ENCODE measurements around the gene LGALSL.
"Not testable (repeated sequence)": the region's sequence is repeated elsewhere in the genome, so short reads cannot be mapped to it uniquely, and the experiment has no call there.

Gene LGALSL

GRCh38 chr2:64442801-64443429 is 11.0 kb upstream of the LGALSL start:
- DNase-seq (ENCODE audit: low read depth, low spot score) = no peak

DNA sequence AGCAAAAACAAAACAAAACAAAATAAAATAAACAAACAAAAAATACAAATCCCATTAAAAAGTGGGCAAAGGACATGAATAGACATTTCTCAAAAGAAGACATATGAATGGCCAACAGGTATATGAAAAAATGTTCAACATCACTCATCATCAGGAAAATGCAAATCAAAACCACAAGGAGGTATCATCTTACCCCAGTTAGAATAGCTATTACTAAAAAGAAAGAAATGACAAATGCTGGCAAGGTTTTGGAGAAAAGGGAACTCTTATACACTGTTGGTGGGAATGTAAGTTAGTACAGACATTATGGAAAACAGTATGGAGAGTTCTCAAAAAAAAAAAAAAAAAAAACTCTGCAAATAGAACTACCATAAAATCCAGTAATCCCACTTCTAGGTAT is 8.0 kb upstream of the LGALSL start:
- not testable (repeated sequence) for DNase-seq (ENCODE audit: low read depth, low spot score)

DNA sequence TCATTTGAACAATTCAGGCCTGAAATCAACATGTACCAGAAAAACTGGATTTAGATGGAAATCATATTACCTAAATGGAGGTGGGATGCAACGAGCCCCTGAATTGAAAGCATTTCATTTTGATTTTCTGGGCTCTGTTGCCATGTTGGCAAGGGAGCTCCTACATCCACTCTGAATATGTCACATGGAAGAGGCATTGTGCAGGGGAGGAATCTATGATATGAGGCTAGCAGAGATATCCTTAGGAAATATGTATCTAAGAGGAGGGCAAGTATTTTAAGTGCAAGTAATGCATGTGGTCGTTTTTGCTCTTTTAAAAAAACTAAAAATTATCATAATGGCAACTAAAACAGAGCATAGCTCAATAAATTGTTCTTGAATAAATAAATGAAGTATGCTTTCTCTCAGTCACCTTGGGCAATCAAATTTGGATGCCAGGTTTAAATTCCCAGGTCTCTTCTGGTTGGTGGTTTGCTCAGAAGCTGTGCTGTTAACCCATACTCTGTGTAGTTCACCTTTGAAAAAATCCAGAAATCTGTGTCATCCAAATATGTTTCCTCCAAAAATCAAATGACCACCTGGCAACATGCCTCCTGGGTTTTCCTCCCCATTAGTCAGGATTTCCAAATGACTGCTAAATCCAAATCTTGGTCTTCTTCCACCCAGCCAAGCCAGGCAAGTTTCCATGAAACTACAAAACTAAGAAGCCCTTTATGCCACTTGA is 6.5 kb upstream of the LGALSL start:
- no peak for DNase-seq (ENCODE audit: low read depth, low spot score)

GRCh38 chr2:64448041-64448426 is 5.9 kb upstream of the LGALSL start:
- DNase-seq (ENCODE audit: low read depth, low spot score) = no peak

- DNase-seq (ENCODE audit: low read depth, low spot score) = no peak
Measured at GRCh38 chr2:64451051-64451450, 2.9 kb upstream of the LGALSL start.

DNA sequence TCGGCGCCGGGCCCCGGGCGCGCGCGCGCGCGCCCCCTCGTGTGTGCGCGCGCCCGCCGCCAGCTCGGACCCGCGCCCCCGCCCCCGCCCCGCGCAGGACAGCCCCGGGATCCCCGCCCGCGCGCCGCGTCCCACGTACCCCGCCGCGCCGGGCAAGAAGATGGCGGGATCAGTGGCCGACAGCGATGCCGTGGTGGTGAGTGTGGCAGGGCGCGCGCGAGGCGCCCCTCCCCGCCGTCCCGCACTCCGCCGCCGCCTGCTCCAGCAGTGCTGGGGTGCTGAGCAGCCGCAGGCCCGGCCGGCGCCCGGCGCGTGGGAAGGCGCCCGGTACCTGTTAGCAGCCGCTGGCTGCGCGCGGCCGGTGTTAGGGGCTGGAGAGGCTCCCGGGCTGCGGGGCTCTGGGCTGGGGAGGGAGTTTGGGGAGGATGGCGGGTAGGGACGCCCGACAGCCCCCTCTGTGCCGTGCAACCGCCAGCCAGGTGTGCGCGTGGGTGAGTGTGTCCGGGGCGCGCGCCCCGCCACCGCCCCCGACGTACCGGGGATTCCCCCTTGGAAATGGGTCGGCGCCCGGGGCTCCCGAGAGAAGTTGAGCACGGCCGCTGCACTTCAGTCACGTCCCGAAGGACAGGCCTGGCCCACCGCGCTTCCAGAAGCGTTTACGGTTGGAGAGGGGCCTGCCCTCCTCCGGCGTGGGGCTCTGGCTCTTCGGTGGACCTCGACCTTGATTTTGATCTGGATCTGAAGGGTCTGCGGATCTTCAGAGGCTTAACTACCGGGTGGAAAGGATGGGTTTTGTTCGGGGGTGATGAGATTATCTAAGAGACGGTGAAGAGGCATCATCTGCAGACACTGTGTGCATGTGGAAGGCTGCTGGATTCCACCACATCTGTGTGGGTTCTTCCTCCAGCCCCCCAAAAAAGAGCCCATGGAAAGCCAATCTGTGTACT is 697 bp downstream of the LGALSL start:
- no peak for DNase-seq (ENCODE audit: low read depth, low spot score)

GRCh38 chr2:64455545-64455944 is 1.6 kb downstream of the LGALSL start:
- DNase-seq (ENCODE audit: low read depth, low spot score) = no peak

- DNase-seq (ENCODE audit: low read depth, low spot score) = no peak
Measured at GRCh38 chr2:64456293-64456692, 2.3 kb downstream of the LGALSL start.

GRCh38 chr2:64457524-64457923 is 3.6 kb downstream of the LGALSL start:
- no peak for DNase-seq (ENCODE audit: low read depth, low spot score)

DNA sequence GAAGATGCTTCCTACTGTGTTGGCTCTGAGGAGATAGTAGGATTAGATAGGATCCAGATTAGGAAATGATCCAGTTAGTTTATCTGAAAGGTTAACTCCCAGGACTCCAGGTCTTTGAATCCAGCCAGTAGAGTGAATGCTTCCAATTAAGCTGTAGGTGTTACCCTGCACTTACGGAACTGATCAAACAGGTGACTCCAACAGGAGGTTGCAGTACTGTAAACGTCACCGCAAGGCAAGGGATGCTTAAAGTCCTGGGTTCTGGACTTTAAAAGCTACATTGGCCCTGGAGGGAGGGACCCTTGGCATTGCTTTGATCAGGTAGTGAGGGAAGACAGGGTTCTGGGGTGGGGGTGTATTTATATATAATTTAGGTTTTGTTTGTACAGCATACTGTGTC is 5.6 kb downstream of the LGALSL start:
- DNase-seq (ENCODE audit: low read depth, low spot score) = no peak

DNA sequence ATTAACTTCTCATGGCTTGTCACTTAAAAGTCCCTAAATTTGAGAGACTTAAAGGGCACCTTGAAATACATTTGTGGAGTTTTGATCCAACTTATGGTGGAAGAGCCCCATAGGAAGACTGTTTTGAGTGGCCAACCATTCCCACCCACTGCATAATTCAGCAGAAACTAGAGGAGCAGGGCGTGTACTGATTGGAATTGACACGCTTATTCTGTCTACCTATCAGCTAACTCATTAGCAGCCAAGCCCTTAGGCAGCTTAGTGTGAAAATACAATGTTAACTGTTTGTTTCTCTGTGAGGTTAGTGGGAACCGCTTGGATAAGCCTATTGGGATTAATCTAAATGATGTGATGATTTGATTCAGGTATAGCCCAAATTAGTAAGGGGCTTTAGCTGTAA is 6.4 kb downstream of the LGALSL start:
- no peak for DNase-seq (ENCODE audit: low read depth, low spot score)

DNA sequence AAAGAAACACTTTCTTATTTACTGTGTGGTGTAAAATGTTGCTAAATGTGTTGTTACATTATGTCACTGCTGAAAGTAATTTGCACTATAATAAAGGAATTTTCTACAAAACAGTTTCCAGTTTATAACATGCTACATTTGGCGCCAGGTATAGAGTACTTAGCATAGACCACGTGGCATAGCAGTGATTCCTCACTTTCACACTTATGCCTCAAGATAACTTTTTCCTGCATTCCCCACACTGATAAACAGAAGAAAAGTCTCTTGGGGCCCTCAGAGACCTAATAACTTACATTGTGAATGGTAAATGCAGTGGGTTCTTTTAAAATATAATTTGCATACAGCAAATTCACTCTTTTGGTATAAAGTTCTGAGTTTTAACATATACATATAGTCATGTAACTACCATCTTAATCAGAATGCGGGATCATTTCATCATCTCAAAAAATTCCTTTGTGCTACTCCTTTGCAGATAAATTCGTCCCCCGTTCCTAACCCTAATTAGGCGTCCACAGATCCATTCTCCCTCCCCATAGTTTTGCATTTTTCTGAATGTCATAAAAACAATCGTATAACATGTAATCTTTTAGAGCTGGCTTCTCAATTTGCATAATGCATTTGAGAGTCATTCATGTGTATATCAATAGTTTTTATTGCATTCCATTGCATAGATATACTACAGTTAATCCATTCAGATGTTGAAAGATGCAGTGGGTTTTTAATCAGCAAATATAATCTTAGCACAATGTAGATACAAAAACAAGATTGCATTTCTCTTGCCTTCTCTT is 7.5 kb downstream of the LGALSL start:
- no peak for DNase-seq (ENCODE audit: low read depth, low spot score)

DNA sequence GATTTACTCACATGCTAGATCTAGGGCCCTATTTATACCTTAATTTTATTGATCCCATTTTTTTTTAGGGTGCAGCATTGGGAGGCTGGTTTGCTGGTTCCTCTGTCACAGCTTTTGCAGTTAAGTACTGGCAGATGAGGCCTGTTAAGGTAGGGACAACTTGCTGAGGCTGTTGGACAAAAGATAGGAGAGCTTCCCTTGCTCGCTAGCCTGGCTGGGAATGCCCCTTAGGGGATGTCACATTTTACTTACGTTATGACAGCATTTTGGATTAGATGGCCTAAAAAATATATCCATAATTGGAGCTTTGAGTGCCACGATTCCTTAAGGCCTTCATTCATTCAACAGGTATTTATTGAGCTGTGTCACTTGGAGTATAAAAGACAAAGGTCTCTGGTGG is 8.2 kb downstream of the LGALSL start:
- DNase-seq (ENCODE audit: low read depth, low spot score) = no peak

DNA sequence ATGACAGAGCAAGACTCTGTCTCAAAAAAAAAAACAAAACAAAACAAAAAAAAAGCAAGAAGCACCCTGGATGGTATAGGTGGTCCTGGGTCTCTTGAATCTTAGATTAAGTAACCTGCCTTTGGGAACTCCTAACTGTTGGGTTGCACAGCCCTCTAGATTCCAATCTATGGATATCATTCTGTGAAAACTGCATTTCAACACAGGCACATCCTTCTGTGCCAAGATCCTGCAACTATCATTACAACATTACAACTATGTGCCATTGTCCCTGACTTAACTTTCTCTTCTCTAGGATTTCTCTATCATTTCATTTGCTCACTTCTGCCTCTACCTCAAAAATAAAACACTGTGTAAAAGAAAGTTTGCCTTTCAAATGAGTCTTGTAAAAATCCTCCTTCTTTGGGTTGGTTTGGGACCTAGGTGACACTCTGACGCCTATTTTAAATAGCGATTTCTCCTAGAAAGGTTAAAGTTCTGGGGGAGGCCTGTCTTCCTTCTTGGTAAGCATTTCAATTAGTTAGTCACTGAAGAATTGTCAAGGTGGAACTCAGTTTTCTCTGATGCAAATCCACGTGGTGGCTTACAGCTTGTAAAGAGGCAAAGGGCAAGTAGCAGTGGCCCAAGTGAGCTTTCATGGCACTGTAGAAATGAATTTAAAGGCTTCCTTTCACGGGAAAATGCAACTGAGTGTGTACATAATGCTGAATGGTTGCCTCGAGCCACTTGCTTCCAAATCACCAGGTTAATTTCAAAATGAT is 9.2 kb downstream of the LGALSL start:
- no peak for DNase-seq (ENCODE audit: low read depth, low spot score)

DNA sequence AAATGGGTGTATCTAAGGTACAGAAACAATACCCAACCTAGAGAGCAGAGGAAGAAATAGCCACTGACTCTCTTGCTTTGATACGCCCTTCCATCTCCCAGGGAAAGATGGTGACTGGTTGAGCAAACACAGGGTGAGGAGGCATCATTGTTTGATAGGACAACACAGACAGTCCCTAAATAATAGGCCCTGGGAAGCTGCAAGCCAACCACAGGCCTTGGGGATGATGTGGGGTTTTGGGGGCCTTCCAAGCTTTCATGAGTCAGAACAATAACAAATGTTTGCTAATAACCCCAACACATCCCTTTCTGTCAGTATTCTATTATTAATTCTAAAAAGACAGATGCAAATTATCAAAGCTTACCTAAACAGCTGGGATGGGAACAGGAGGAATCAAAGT is 9.8 kb downstream of the LGALSL start:
- DNase-seq (ENCODE audit: low read depth, low spot score) = no peak

GRCh38 chr2:64466478-64467085 is 12.6 kb downstream of the LGALSL start:
- no peak for DNase-seq (ENCODE audit: low read depth, low spot score)

- no peak for DNase-seq (ENCODE audit: low read depth, low spot score)
Measured at GRCh38 chr2:64467096-64467843, 13.3 kb downstream of the LGALSL start.

- DNase-seq (ENCODE audit: low read depth, low spot score) = no peak
Measured at GRCh38 chr2:64469261-64469660, 15.3 kb downstream of the LGALSL start.

- no peak for DNase-seq (ENCODE audit: low read depth, low spot score)
Measured at GRCh38 chr2:64470071-64470470, 16.1 kb downstream of the LGALSL start.

Data from brain pericyte (primary cell).